ENCODE measurements around the gene SLC35E4. TPM values are rescaled to one million over a fixed set of nuclear protein-coding genes. Genes with fewer than 3 reads are reported as not detected.
A peak's percentile ranks its signal among the peaks of the same experiment; 100 is the strongest.

The SLC35E4 gene
- total and polyA plus RNA-seq, 11 donors, result 2.4 to 9.8 (median 4.0) TPM

- intact Hi-C loops (cut with DNase I), result no loop called here
- no peak for TF ChIP-seq POLR2A (IDR thresholded peaks at IDR 0.05)
- no peak for TF ChIP-seq CTCF (IDR thresholded peaks at IDR 0.05)
- 54 to 69% (median 64%) methylated on average over 1 of the region's 1 CpG for whole genome bisulfite sequencing, 4 donors
- Histone ChIP-seq H3K36me3 (no peaks in the 10 kb centered on the region), H3K4me3 (no peak overlapping the region), H3K27me3 (peaks cover 0 to 11% (median 0%) of the 10 kb centered on the region in 9 donors), H3K27ac (no peak overlapping the region), H3K4me1 (peaks cover 0 to 7% (median 4%) of the 10 kb centered on the region in 12 donors), H3K9me3 (no peaks in the 10 kb centered on the region)
- ATAC-seq (no peak), DNase-seq (no peak)
These were observed 54.0 kb downstream of the SLC35E4 start for GRCh38 chr22:30689622-30690021.

GRCh38 chr22:30691204-30691603 is 55.6 kb downstream of the SLC35E4 start:
- H3K27ac ChIP-seq, result no peak overlapping the region
- intact Hi-C loops (cut with DNase I), result no loop called here

GRCh38 chr22:30694171-30694639 is 58.6 kb downstream of the SLC35E4 start:
- DNase-seq (peak; percentile 31 to 67 (median 45)), ATAC-seq (peak in 3 of 4 donors; percentile 48 to 77 (median 70))
- whole genome bisulfite sequencing, 4 donors, result 1 to 6% (median 1%) methylated on average over 19 to 37 of the region's 38 CpGs
- Histone ChIP-seq H3K27ac (peak overlapping the region in 9 of 12 donors; percentile 25 to 75 (median 53)), H3K9me3 (no peaks in the 10 kb centered on the region), H3K36me3 (no peaks in the 10 kb centered on the region), H3K27me3 (peaks cover 0 to 20% (median 0%) of the 10 kb centered on the region in 9 donors), H3K4me1 (peaks cover 0 to 17% (median 8%) of the 10 kb centered on the region in 12 donors), H3K4me3 (peak overlapping the region; percentile 33 to 72 (median 59))
- intact Hi-C loops (cut with DNase I), result loop anchor here in 1 of 10 donors (2.0 kb wide), 1 partner anchor 59 kb away; the partner anchor contains the start of gene SLC35E4
- TF ChIP-seq POLR2A (IDR thresholded peaks at IDR 0.05) (no peak), CTCF (IDR thresholded peaks at IDR 0.05) (peak in 1 of 12 donors; percentile 1)

More at GRCh38 chr22:30691204-30691603, 55.6 kb downstream of the SLC35E4 start:
- Histone ChIP-seq H3K9me3 (no peaks in the 10 kb centered on the region), H3K27me3 (peaks cover 0 to 20% (median 0%) of the 10 kb centered on the region in 9 donors), H3K36me3 (no peaks in the 10 kb centered on the region), H3K4me1 (peaks cover 0 to 17% (median 8%) of the 10 kb centered on the region in 12 donors), H3K4me3 (no peak overlapping the region)
- TF ChIP-seq POLR2A (IDR thresholded peaks at IDR 0.05), result no peak
- no peak for TF ChIP-seq CTCF (IDR thresholded peaks at IDR 0.05)
- ATAC-seq (no peak), DNase-seq (no peak)
- 60 to 75% (median 69%) methylated on average over 1 of the region's 1 CpG for WGBS, 4 donors

GRCh38 chr22:30694640-30695350 is 59.2 kb downstream of the SLC35E4 start, which contains the start of gene OSBP2:
OSBP2 (plus strand) TSS chr22:30694874; CDS start chr22:30694910, 36 bp downstream.
- Histone ChIP-seq H3K9me3 (no peaks in the 10 kb centered on the region), H3K36me3 (no peaks in the 10 kb centered on the region), H3K4me3 (peak within 1 kb of the TSS; percentile 39 to 84 (median 66)), H3K27ac (peak within 1 kb of the TSS in 9 of 12 donors; percentile 25 to 75 (median 53)), H3K4me1 (peaks cover 0 to 17% (median 8%) of the 10 kb centered on the region in 12 donors), H3K27me3 (peaks cover 0 to 20% (median 0%) of the 10 kb centered on the region in 9 donors)
- ATAC-seq, result peak; percentile 56 to 82 (median 66)
- intact Hi-C loops (cut with DNase I), result loop anchor here in 1 of 10 donors (2.0 kb wide), 1 partner anchor 60 kb away; the partner anchor contains the start of gene SLC35E4
- TF ChIP-seq CTCF (IDR thresholded peaks at IDR 0.05) (peak in 1 of 12 donors; percentile 9), POLR2A (IDR thresholded peaks at IDR 0.05) (no peak)
- peak in 4 of 5 donors; percentile 22 to 64 (median 42) for DNase-seq
- 1 to 6% (median 2%) methylated on average over 18 to 88 of the region's 88 CpGs for WGBS, 4 donors
